ENCODE results near the gene IRF8.

IRF8 gene

DNA sequence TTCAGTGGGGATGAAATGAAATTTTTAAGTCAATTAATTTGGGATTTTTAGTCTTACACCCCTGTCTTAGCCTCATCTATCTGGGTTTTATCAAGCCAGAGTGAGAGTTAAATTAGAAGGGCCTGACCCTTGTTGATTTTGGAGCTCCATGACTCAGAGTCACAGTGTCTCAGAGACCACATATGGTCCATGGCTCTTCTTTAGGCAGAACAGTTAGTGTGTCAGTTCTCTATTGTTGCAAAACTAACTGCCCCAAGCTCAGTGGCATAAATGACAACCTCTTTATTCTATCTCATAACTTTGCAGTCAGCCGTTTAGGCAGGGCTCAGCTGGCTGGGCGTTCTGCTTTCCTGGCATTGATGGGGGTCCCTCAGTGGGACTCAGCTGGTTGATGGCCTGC, 44.7 kb downstream of the IRF8 start:
- H3K27ac ChIP-seq = no peak overlapping the region
- no peak for TF ChIP-seq CTCF (conservative IDR thresholded peaks at IDR 0.05)

GRCh38 chr16:85944572-85945423, 45.8 kb downstream of the IRF8 start:
- TF ChIP-seq CTCF (conservative IDR thresholded peaks at IDR 0.05) = no peak
- H3K27ac ChIP-seq = no peak overlapping the region

DNA sequence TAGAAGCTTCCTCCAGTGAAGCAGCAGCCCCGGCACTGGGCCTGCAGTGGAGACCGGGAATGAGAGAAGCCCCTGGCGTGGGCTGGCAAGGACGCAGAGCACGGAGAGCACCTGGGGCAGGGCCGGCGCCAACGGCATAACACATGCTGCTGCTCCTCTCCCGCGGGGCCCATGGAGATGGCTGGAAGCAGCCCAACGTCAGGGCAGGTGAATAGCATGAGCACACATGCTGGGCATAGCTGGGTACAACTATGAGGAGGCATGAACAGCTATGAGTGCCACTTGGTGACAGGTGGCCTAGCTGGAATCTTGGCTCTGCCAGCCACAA, 46.4 kb downstream of the IRF8 start:
- TF ChIP-seq CTCF (conservative IDR thresholded peaks at IDR 0.05) = no peak
- no peak overlapping the region for H3K27ac ChIP-seq

- no peak for TF ChIP-seq CTCF (conservative IDR thresholded peaks at IDR 0.05)
- H3K27ac ChIP-seq = no peak overlapping the region
These were observed 47.7 kb downstream of the IRF8 start for GRCh38 chr16:85946541-85947124.

- TF ChIP-seq CTCF (conservative IDR thresholded peaks at IDR 0.05) = no peak
- no peak overlapping the region for H3K27ac ChIP-seq
These were observed 48.5 kb downstream of the IRF8 start for GRCh38 chr16:85947230-85948137.

- no peak for TF ChIP-seq CTCF (conservative IDR thresholded peaks at IDR 0.05)
- H3K27ac ChIP-seq = no peak overlapping the region
These were observed 49.2 kb downstream of the IRF8 start for GRCh38 chr16:85948138-85948509.

GRCh38 chr16:85948616-85949265, 49.8 kb downstream of the IRF8 start:
- no peak overlapping the region for H3K27ac ChIP-seq

More at GRCh38 chr16:85948616-85949265, 49.8 kb downstream of the IRF8 start:
- TF ChIP-seq CTCF (conservative IDR thresholded peaks at IDR 0.05) = no peak

Measured in VCaP (cell line).